ENCODE data around the gene GRN.

- TF ChIP-seq POLR2AphosphoS5 (IDR thresholded peaks at IDR 0.05; ENCODE audit: low read depth, low read length) = no peak
- peak in 1 of 2 experiments; percentile 54; a peak in 1 of 4 replicates for TF ChIP-seq SIN3A (conservative IDR thresholded peaks at IDR 0.05 in 1 of 2, IDR thresholded peaks at IDR 0.05 in 1 of 2; ENCODE audit: low read depth in 1 of 2, low read length in 2 of 2)
- TF ChIP-seq CHD1 (IDR thresholded peaks at IDR 0.05; ENCODE audit: low read depth, low read length) = no peak
- no peak; a peak in 1 of 4 replicates for TF ChIP-seq CTCF (IDR thresholded peaks at IDR 0.05; ENCODE audit: control extremely low read depth in 1 of 3, insufficient read depth in 1 of 3, low read depth in 1 of 3, low read length in 3 of 3)
- TF ChIP-seq SP1 (IDR thresholded peaks at IDR 0.05; ENCODE audit: low read depth, low read length) = no peak
- TF ChIP-seq HDAC2 (IDR thresholded peaks at IDR 0.05; ENCODE audit: borderline replicate concordance in 1 of 2, low read depth in 2 of 2, low read length in 2 of 2) = no peak
- TF ChIP-seq POLR2A (IDR thresholded peaks at IDR 0.05; ENCODE audit: control extremely low read depth in 1 of 2, low read depth in 2 of 2, low read length in 2 of 2) = no peak
- no peak for TF ChIP-seq RFX5 (IDR thresholded peaks at IDR 0.05; ENCODE audit: borderline replicate concordance, low read depth, low read length)
- no peak for TF ChIP-seq NANOG (IDR thresholded peaks at IDR 0.05; ENCODE audit: insufficient read depth, low read depth, low read length, poor library complexity, severe bottlenecking)
- no peak for TF ChIP-seq CEBPB (IDR thresholded peaks at IDR 0.05; ENCODE audit: low read depth, low read length)
- no peak for TF ChIP-seq KDM5A (IDR thresholded peaks at IDR 0.05; ENCODE audit: low read length)
- TF ChIP-seq TCF12 (IDR thresholded peaks at IDR 0.05; ENCODE audit: low read depth, low read length) = no peak
- TF ChIP-seq EP300 (IDR thresholded peaks at IDR 0.05; ENCODE audit: borderline replicate concordance in 1 of 2, low read depth in 2 of 2, low read length in 2 of 2) = no peak
Measured at GRCh38 chr17:44315760-44316731, 29.1 kb upstream of the GRN start.
